Psoas muscle (tissue), 8 donors: ENCODE measurements around the gene JAG1. TPM values are rescaled to one million over a fixed set of nuclear protein-coding genes. Genes with fewer than 3 reads are reported as not detected.

Experiments
- ATAC-seq, 4 donors: fragments of 200-7000 bp; cut with Tn5 transposase; one replicate each; pipeline ENCODE4 v1.9.1; 2020; ENCODE audit warnings: moderate library complexity in 3 of 4, mild to moderate bottlenecking in 2 of 4
- DNase-seq, 2 donors: peaks; one replicate each; pipeline ENCODE4 v3.0.0-alpha.2; 2020
- H3K27ac ChIP-seq: fragments of 200-600 bp; one replicate; pipeline ENCODE4 v1.8.0; 2022
- H3K27me3 ChIP-seq, 3 donors: fragments of 200-600 bp in 1 of 3; one replicate each; pipeline versions ENCODE4 v1.6.1 to v1.8.0; 2013 to 2022; ENCODE audit warnings: low read length in 2 of 3, mild to moderate bottlenecking in 2 of 3, moderate library complexity in 1 of 3; ENCODE audit not compliant: insufficient read depth in 3 of 3
- H3K36me3 ChIP-seq, 2 donors: fragments of 200-600 bp in 1 of 2; one replicate each; pipeline versions ENCODE4 v1.6.1 to v1.8.0; 2013 to 2022; ENCODE audit warnings: low read depth in 1 of 2, mild to moderate bottlenecking in 1 of 2, moderate library complexity in 1 of 2; ENCODE audit not compliant: insufficient read depth in 1 of 2
- H3K4me1 ChIP-seq: fragments of 200-600 bp; one replicate; pipeline ENCODE4 v1.8.0; 2022
- H3K4me3 ChIP-seq: fragments of 200-600 bp; one replicate; pipeline ENCODE4 v1.8.0; 2022; ENCODE audit warnings: mild to moderate bottlenecking
- H3K9me3 ChIP-seq: fragments of 200-600 bp; one replicate; pipeline ENCODE4 v1.8.0; 2022
- CTCF ChIP-seq: fragments of 200-600 bp; IDR thresholded peaks from one replicate; pipeline ENCODE4 v1.8.0; 2022; ENCODE audit warnings: antibody characterized with exemption
- WGBS, 3 donors: extraction: QIAGEN DNeasy Blood & Tissue Kit; methylation state at CpG; one replicate each; pipeline versions ENCODE4 v1.1.6 to v1.1.7; 2013; 5-methylcytosine and 5-hydroxymethylcytosine counted together
- intact Hi-C, 2 donors: fragments of 100-400 bp; cut with DNase I; formaldehyde crosslinking; loops; one replicate each; pipeline versions ENCODE4 v1.11.0 to v1.14.2; 2022
- polyA plus RNA-seq, 3 donors: library from polyadenylated mRNA; stranded (reverse); fragments of 200-250 nt; gene quantifications; one replicate each; pipeline ENCODE4 v1.2.3, GENCODE V29; 2013
- total RNA-seq, 4 donors: library from RNA; stranded (reverse); fragmentation: NEBNext Ultra II Directional in 2 of 4; extraction: Animal tissue kit (Norgen Biotek cat#: 25700) in 2 of 4; gene quantifications; one replicate each; pipeline versions ENCODE4 v1.2.1 to v1.2.4, GENCODE V29; 2021 to 2023
- donor health status: healthy with polysubstance abuse.
- donor health status: DM: no; HTN: no; CAD: no; lungs with moderate emphysema.
- donor health status: Bipolar disorder and iron deficiency.
- donor health status: healthy.
- donor health status: DM: yes; HTN: yes; CAD: no.
- donor health status: DM: no; HTN: no; CAD: no.
- donor health status: DM: no; HTN: no; CAD: no.
- donor health status: DM: yes; HTN: yes; CAD: no.

The JAG1 gene
- total and polyA plus RNA-seq, 7 donors, result 5.4 to 35.4 (median 10.4) TPM

GRCh38 chr20:10705801-10706459, 32.1 kb upstream of the JAG1 start:
- ATAC-seq (no peak), DNase-seq (no peak)
- no peaks in the 10 kb centered on the region for H3K4me1 ChIP-seq
- H3K36me3 ChIP-seq, result no peaks in the 10 kb centered on the region
- H3K27me3 ChIP-seq, result no peaks in the 10 kb centered on the region
- TF ChIP-seq CTCF, result no peak
- WGBS, 3 donors, result 94 to 96% (median 96%) methylated on average over 16 of the region's 16 CpGs
- H3K9me3 ChIP-seq, result no peaks in the 10 kb centered on the region
- intact Hi-C loops, result no loop called here
- H3K27ac ChIP-seq, result no peak overlapping the region
- H3K4me3 ChIP-seq, result no peak overlapping the region

- 97 to 100% (median 98%) methylated on average over 1 of the region's 1 CpG for WGBS, 3 donors
- Histone ChIP-seq H3K27ac (no peak overlapping the region), H3K36me3 (no peaks in the 10 kb centered on the region), H3K9me3 (no peaks in the 10 kb centered on the region), H3K4me3 (no peak overlapping the region), H3K4me1 (no peaks in the 10 kb centered on the region), H3K27me3 (no peaks in the 10 kb centered on the region)
- intact Hi-C loops, result no loop called here
- DNase-seq (no peak), ATAC-seq (no peak)
- no peak for TF ChIP-seq CTCF
Measured at GRCh38 chr20:10701607-10702006, 27.8 kb upstream of the JAG1 start.

GRCh38 chr20:10699941-10700340, 26.1 kb upstream of the JAG1 start:
- Histone ChIP-seq H3K9me3 (no peaks in the 10 kb centered on the region), H3K4me1 (no peaks in the 10 kb centered on the region), H3K27ac (no peak overlapping the region), H3K27me3 (no peaks in the 10 kb centered on the region), H3K36me3 (no peaks in the 10 kb centered on the region), H3K4me3 (no peak overlapping the region)
- no peak for DNase-seq
- 80 to 84% (median 83%) methylated on average over 2 of the region's 2 CpGs for WGBS, 3 donors
- ATAC-seq, result no peak
- no peak for TF ChIP-seq CTCF
- intact Hi-C loops, result no loop called here

- H3K27ac ChIP-seq, result no peak overlapping the region
- ATAC-seq (no peak), DNase-seq (no peak)
- no peak for TF ChIP-seq CTCF
- H3K9me3 ChIP-seq, result no peaks in the 10 kb centered on the region
- H3K4me3 ChIP-seq, result no peak overlapping the region
- H3K4me1 ChIP-seq, result no peaks in the 10 kb centered on the region
- H3K36me3 ChIP-seq, result no peaks in the 10 kb centered on the region
- 66 to 78% (median 73%) methylated on average over 2 of the region's 2 CpGs for WGBS, 3 donors
- no peaks in the 10 kb centered on the region for H3K27me3 ChIP-seq
- intact Hi-C loops, result no loop called here
Measured at GRCh38 chr20:10699489-10699888, 25.7 kb upstream of the JAG1 start.

GRCh38 chr20:10696650-10697049, 22.9 kb upstream of the JAG1 start:
- Histone ChIP-seq H3K27ac (no peak overlapping the region), H3K36me3 (no peaks in the 10 kb centered on the region), H3K4me3 (no peak overlapping the region), H3K4me1 (no peaks in the 10 kb centered on the region), H3K27me3 (no peaks in the 10 kb centered on the region), H3K9me3 (no peaks in the 10 kb centered on the region)
- peak; percentile 39 for TF ChIP-seq CTCF
- WGBS, 3 donors, result 70 to 76% (median 71%) methylated on average over 5 of the region's 5 CpGs
- DNase-seq, result no peak
- no peak for ATAC-seq
- intact Hi-C loops, result no loop called here
